Liver (tissue), 9 donors: ENCODE data around the gene PPP2R5A. TPM values are rescaled to one million over a fixed set of nuclear protein-coding genes. Genes with fewer than 3 reads are reported as not detected.

Experiments
- DNase-seq: peaks from one replicate; pipeline ENCODE4 v3.0.0-alpha.2; 2017; ENCODE audit warnings: low spot score
- H3K27ac ChIP-seq, 2 donors: one replicate each; pipeline ENCODE4 v1.7.0; 2013; ENCODE audit warnings: inconsistent platforms in 2 of 2, low read length in 2 of 2, control low read depth in 1 of 2, low read depth in 1 of 2, mild to moderate bottlenecking in 1 of 2
- H3K27me3 ChIP-seq, 4 donors: one replicate each; pipeline versions ENCODE4 v1.6.1 to v1.7.0; 2013; ENCODE audit warnings: low read length in 3 of 4, inconsistent platforms in 1 of 4, mild to moderate bottlenecking in 1 of 4, moderate library complexity in 1 of 4; ENCODE audit not compliant: control insufficient read depth in 4 of 4, insufficient read depth in 4 of 4
- H3K36me3 ChIP-seq, 4 donors: one replicate each; pipeline versions ENCODE4 v1.6.1 to v1.7.0; 2013; ENCODE audit warnings: low read length in 3 of 4, mild to moderate bottlenecking in 3 of 4, low read depth in 1 of 4, moderate library complexity in 1 of 4; ENCODE audit not compliant: control insufficient read depth in 4 of 4, insufficient read depth in 3 of 4
- H3K4me1 ChIP-seq, 4 donors: one replicate each; pipeline versions ENCODE4 v1.6.1 to v1.7.0; 2013; ENCODE audit warnings: low read length in 3 of 4, mild to moderate bottlenecking in 3 of 4, moderate library complexity in 1 of 4; ENCODE audit not compliant: control insufficient read depth in 4 of 4, insufficient read depth in 4 of 4
- H3K4me3 ChIP-seq, 3 donors: one replicate each; pipeline versions ENCODE4 v1.6.1 to v1.7.0; 2013; ENCODE audit warnings: low read length in 3 of 3, control low read depth in 1 of 3, low read depth in 1 of 3, mild to moderate bottlenecking in 1 of 3
- H3K9ac ChIP-seq, 2 donors: one replicate each; pipeline ENCODE4 v1.7.0; 2013; ENCODE audit warnings: low read length in 2 of 2, mild to moderate bottlenecking in 2 of 2, moderate library complexity in 2 of 2, control low read depth in 1 of 2, low read depth in 1 of 2
- H3K9me3 ChIP-seq, 4 donors: one replicate each; pipeline versions ENCODE4 v1.6.1 to v1.7.0; 2013; ENCODE audit warnings: low read length in 3 of 4; ENCODE audit not compliant: control insufficient read depth in 4 of 4
- EGR1 ChIP-seq, 2 donors: IDR thresholded peaks; 2 replicates each; pipeline ENCODE4 v1.6.1; 2016 to 2018; ENCODE audit warnings: antibody characterized with exemption in 2 of 2, low read depth in 2 of 2
- FOXA1 ChIP-seq: IDR thresholded peaks from 2 replicates; pipeline ENCODE4 v1.6.1; 2016; ENCODE audit warnings: antibody characterized with exemption
- FOXA2 ChIP-seq: IDR thresholded peaks from 2 replicates; pipeline ENCODE4 v1.6.1; 2016; ENCODE audit warnings: antibody characterized with exemption
- GABPA ChIP-seq, 2 donors: IDR thresholded peaks in 1 of 2; conservative IDR thresholded peaks in 1 of 2; 2 replicates each; pipeline ENCODE4 v1.6.1; 2016; ENCODE audit warnings: antibody characterized with exemption in 2 of 2, mild to moderate bottlenecking in 1 of 2, moderate library complexity in 1 of 2
- HNF4A ChIP-seq, 2 donors: conservative IDR thresholded peaks; 2 replicates each; pipeline ENCODE4 v1.6.1; 2016; ENCODE audit warnings: antibody characterized with exemption in 2 of 2, mild to moderate bottlenecking in 2 of 2
- JUND ChIP-seq, 2 donors: IDR thresholded peaks; 2 replicates each; pipeline ENCODE4 v1.6.1; 2016; ENCODE audit warnings: antibody characterized with exemption in 2 of 2
- NR2F2 ChIP-seq: IDR thresholded peaks from 2 replicates; pipeline ENCODE4 v1.6.1; 2016; ENCODE audit warnings: antibody characterized with exemption
- RAD21 ChIP-seq, 2 donors: IDR thresholded peaks; 2 replicates each; pipeline ENCODE4 v1.6.1; 2016; ENCODE audit warnings: antibody characterized with exemption in 2 of 2, mild to moderate bottlenecking in 2 of 2
- RXRA ChIP-seq, 2 donors: IDR thresholded peaks; 2 replicates each; pipeline ENCODE4 v1.6.1; 2017 to 2018; ENCODE audit warnings: antibody characterized with exemption in 2 of 2, mild to moderate bottlenecking in 1 of 2
- TAF1 ChIP-seq: conservative IDR thresholded peaks from 2 replicates; pipeline ENCODE4 v1.6.1; 2016; ENCODE audit warnings: antibody characterized with exemption, mild to moderate bottlenecking
- YY1 ChIP-seq: IDR thresholded peaks from 2 replicates; pipeline ENCODE4 v1.6.1; 2016; ENCODE audit warnings: antibody characterized with exemption, mild to moderate bottlenecking
- WGBS: extraction: QIAGEN DNeasy Blood & Tissue Kit; methylation state at CpG from one replicate; pipeline ENCODE4 v1.1.7; 2013; 5-methylcytosine and 5-hydroxymethylcytosine counted together
- polyA plus RNA-seq, 2 donors: library from polyadenylated mRNA; stranded (reverse) in 1 of 2; unstranded in 1 of 2; fragments of 200-250 nt in 1 of 2; fragments of >200 nt in 1 of 2; fragmentation: Nextera tagmentation in 1 of 2; extraction: Ambion mirVana in 1 of 2; gene quantifications; one replicate each; pipeline versions ENCODE4 v1.2.1 to v1.2.3, GENCODE V29; 2013 to 2015
- total RNA-seq, 2 donors: library from RNA; depleted of rRNA; stranded (reverse); fragments of >200 nt; gene quantifications; one replicate each; pipeline ENCODE4 v1.2.3, GENCODE V29; 2014
- TF ChIP-seq, protein P1 (sequence below): IDR thresholded peaks from 2 replicates; pipeline ENCODE4 v1.6.1; 2016; ENCODE audit warnings: antibody characterized with exemption
- TF ChIP-seq, protein P2 (sequence below): fragments of 150-350 bp; IDR thresholded peaks from 2 replicates; pipeline ENCODE4 v1.5.1; 2017; ENCODE audit warnings: improper control_type of control experiment, low read depth, low read length; ENCODE audit not compliant: missing input control
- TF ChIP-seq, protein P3 (sequence below): IDR thresholded peaks from 2 replicates; pipeline ENCODE4 v1.6.1; 2016; ENCODE audit warnings: antibody characterized with exemption, mild to moderate bottlenecking
- TF ChIP-seq, protein P4 (sequence below): IDR thresholded peaks from 2 replicates; pipeline ENCODE4 v1.6.1; 2016; ENCODE audit warnings: antibody characterized with exemption
- donor health status: healthy.
- donor health status: healthy.
- donor health status: healthy.
- donor health status: healthy.
- donor health status: healthy.

PPP2R5A gene
- total and polyA plus RNA-seq, 4 donors: 22.9 to 40.7 (median 28.5) TPM

DNA sequence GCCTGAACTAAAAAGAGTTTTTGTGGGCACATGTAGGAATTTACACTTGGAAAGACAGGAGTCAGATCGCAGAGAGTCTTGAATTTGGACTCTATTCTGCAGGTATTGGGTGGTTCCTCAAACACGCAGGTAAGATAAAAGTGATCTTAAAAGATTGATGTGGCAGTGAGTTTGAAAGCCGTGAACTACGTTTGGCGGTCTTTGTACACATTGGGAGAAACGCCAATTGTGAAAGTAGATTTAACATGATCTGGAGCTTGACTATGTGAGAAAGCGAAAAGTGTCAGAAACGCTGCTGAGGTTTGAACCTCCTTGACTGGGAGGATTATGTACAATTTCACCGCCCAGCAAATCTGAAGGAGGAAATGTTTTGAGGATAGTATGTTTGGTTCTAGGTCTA lies 1.5 kb upstream of the PPP2R5A start:
- H3K9me3 ChIP-seq: no peaks in the 10 kb centered on the region
- 54% methylated on average over 9 of the region's 9 CpGs for WGBS
- no peak for DNase-seq
- TF ChIP-seq JUND (IDR thresholded peaks at IDR 0.05): no peak
- no peak for TF ChIP-seq TAF1
- TF ChIP-seq, protein P1, sequence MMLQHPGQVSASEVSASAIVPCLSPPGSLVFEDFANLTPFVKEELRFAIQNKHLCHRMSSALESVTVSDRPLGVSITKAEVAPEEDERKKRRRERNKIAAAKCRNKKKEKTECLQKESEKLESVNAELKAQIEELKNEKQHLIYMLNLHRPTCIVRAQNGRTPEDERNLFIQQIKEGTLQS: no peak
- TF ChIP-seq FOXA2: no peak
- TF ChIP-seq GABPA (IDR thresholded peaks at IDR 0.05 in 1 of 2, conservative IDR thresholded peaks at IDR 0.05 in 1 of 2): no peak
- TF ChIP-seq NR2F2: no peak
- TF ChIP-seq YY1: no peak
- TF ChIP-seq, protein P2, sequence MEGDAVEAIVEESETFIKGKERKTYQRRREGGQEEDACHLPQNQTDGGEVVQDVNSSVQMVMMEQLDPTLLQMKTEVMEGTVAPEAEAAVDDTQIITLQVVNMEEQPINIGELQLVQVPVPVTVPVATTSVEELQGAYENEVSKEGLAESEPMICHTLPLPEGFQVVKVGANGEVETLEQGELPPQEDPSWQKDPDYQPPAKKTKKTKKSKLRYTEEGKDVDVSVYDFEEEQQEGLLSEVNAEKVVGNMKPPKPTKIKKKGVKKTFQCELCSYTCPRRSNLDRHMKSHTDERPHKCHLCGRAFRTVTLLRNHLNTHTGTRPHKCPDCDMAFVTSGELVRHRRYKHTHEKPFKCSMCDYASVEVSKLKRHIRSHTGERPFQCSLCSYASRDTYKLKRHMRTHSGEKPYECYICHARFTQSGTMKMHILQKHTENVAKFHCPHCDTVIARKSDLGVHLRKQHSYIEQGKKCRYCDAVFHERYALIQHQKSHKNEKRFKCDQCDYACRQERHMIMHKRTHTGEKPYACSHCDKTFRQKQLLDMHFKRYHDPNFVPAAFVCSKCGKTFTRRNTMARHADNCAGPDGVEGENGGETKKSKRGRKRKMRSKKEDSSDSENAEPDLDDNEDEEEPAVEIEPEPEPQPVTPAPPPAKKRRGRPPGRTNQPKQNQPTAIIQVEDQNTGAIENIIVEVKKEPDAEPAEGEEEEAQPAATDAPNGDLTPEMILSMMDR: no peak
- TF ChIP-seq, protein P3, sequence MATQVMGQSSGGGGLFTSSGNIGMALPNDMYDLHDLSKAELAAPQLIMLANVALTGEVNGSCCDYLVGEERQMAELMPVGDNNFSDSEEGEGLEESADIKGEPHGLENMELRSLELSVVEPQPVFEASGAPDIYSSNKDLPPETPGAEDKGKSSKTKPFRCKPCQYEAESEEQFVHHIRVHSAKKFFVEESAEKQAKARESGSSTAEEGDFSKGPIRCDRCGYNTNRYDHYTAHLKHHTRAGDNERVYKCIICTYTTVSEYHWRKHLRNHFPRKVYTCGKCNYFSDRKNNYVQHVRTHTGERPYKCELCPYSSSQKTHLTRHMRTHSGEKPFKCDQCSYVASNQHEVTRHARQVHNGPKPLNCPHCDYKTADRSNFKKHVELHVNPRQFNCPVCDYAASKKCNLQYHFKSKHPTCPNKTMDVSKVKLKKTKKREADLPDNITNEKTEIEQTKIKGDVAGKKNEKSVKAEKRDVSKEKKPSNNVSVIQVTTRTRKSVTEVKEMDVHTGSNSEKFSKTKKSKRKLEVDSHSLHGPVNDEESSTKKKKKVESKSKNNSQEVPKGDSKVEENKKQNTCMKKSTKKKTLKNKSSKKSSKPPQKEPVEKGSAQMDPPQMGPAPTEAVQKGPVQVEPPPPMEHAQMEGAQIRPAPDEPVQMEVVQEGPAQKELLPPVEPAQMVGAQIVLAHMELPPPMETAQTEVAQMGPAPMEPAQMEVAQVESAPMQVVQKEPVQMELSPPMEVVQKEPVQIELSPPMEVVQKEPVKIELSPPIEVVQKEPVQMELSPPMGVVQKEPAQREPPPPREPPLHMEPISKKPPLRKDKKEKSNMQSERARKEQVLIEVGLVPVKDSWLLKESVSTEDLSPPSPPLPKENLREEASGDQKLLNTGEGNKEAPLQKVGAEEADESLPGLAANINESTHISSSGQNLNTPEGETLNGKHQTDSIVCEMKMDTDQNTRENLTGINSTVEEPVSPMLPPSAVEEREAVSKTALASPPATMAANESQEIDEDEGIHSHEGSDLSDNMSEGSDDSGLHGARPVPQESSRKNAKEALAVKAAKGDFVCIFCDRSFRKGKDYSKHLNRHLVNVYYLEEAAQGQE: no peak
- TF ChIP-seq HNF4A (conservative IDR thresholded peaks at IDR 0.05): no peak
- TF ChIP-seq, protein P4, sequence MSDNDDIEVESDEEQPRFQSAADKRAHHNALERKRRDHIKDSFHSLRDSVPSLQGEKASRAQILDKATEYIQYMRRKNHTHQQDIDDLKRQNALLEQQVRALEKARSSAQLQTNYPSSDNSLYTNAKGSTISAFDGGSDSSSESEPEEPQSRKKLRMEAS: no peak
- H3K27ac ChIP-seq: peak overlapping the region; percentile 95 to 99
- H3K9ac ChIP-seq: peak overlapping the region in 1 of 2 donors; percentile 29
- H3K4me3 ChIP-seq: peak overlapping the region in 2 of 3 donors; percentile 51 to 76
- H3K36me3 ChIP-seq: no peaks in the 10 kb centered on the region
- H3K27me3 ChIP-seq: no peaks in the 10 kb centered on the region
- peaks cover 0 to 16% (median 8%) of the 10 kb centered on the region in 4 donors for H3K4me1 ChIP-seq

DNA sequence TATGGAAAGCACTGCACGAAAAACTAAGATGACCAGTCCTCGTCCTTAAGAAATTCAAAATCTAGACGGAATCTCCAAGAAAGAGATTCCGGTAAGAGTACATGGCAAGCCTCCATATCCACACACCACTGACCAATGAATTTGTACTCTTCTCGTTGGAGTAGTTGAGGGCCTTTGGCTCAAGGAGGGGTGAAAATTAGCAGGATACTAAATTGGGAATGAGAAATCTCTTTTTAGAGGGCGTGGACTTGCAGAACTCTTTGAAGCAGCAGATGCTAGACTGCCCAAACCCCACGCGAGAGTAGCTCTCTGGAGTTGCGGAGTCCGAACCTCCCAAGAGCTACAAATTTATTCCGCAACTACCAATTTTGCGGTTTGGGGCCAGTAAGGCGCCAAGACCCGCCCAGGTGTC lies 872 bp upstream of the PPP2R5A start:
- WGBS: 10% methylated on average over 14 of the region's 14 CpGs
- Histone ChIP-seq H3K4me3 (peak overlapping the region; percentile 51 to 76 (median 59)), H3K27ac (peak overlapping the region; percentile 95 to 99), H3K9me3 (no peaks in the 10 kb centered on the region), H3K36me3 (no peaks in the 10 kb centered on the region), H3K4me1 (peaks cover 1 to 20% (median 11%) of the 10 kb centered on the region in 4 donors), H3K9ac (peak overlapping the region; percentile 66 to 93), H3K27me3 (no peaks in the 10 kb centered on the region)
- DNase-seq: no peak
- TF ChIP-seq GABPA (IDR thresholded peaks at IDR 0.05 in 1 of 2, conservative IDR thresholded peaks at IDR 0.05 in 1 of 2) (no peak), HNF4A (conservative IDR thresholded peaks at IDR 0.05) (peak; percentile 3 to 10), FOXA1 (peak; percentile 7), RXRA (IDR thresholded peaks at IDR 0.05) (no peak), EGR1 (IDR thresholded peaks at IDR 0.05; ENCODE audit: low read depth in 2 of 2) (peak in 1 of 2 donors; percentile 38), RAD21 (IDR thresholded peaks at IDR 0.05) (peak; percentile 22 to 36)
